Activated T-helper 2 cell treated with anti-CD3 and anti-CD28 coated beads, Interferon-gamma antibody, Interleukin-2, Interleukin-4, amounts not matched to agents 10 μg/mL and 5 μg/mL and 100 μg/mL, durations not matched to agents 14 hours and 24 hours and 36 hours (primary cell): ENCODE results near the gene SEPTIN3. TPM values are rescaled to one million over a fixed set of nuclear protein-coding genes. Genes with fewer than 3 reads are reported as not detected.

Experiments
- DNase-seq: peaks from one replicate; pipeline ENCODE4 v3.0.0; 2021; ENCODE audit warnings: low spot score
- H3K27ac Mint-ChIP-seq: one replicate; pipeline ENCODE4 v1.8.0; 2021; ENCODE audit warnings: mixed read lengths
- H3K27me3 Mint-ChIP-seq: one replicate; pipeline ENCODE4 v1.8.0; 2021; ENCODE audit warnings: low read depth, mixed read lengths
- H3K36me3 Mint-ChIP-seq: one replicate; pipeline ENCODE4 v1.8.0; 2021; ENCODE audit warnings: low read depth, mixed read lengths
- H3K4me1 Mint-ChIP-seq: one replicate; pipeline ENCODE4 v1.8.0; 2021; ENCODE audit warnings: low read depth, mixed read lengths
- H3K4me3 Mint-ChIP-seq: one replicate; pipeline ENCODE4 v1.8.0; 2021; ENCODE audit warnings: low read depth, mild to moderate bottlenecking, moderate library complexity, mixed read lengths
- H3K9me3 Mint-ChIP-seq: one replicate; pipeline ENCODE4 v1.8.0; 2021; ENCODE audit warnings: mixed read lengths
- intact Hi-C: fragments of 100-400 bp; cut with micrococcal nuclease; formaldehyde crosslinking; loops from one replicate; pipeline ENCODE4 v1.15.1; 2023
- total RNA-seq: library from RNA; stranded (reverse); gene quantifications from 2 replicates; pipeline ENCODE4 v1.2.3, GENCODE V29; 2022

Gene SEPTIN3, protein sequence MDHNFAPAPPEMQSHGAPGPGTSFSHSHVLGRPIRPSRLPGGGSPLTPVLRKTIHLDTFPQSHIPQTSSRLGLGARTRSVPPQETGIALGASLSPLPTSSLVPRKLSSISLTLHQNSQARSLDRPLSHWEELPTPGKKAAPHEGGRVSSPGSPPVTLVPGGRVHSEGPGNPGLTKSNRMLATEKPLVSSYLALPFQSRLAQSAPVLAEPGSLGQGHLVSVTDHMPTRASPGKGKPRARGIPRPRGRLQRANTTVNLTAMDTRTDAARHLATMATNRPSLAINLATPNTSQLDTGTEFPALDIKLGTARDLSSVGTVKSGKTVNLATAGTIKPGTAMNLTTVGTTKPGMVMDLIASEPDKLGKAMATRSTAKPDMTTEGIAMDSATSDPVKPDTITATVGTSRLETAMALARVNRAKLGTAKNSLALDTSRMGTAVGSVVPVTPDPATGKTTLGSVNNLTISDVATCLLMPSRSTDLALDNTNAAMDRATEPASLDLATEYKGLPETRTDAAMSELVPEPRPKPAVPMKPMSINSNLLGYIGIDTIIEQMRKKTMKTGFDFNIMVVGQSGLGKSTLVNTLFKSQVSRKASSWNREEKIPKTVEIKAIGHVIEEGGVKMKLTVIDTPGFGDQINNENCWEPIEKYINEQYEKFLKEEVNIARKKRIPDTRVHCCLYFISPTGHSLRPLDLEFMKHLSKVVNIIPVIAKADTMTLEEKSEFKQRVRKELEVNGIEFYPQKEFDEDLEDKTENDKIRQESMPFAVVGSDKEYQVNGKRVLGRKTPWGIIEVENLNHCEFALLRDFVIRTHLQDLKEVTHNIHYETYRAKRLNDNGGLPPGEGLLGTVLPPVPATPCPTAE
- total RNA-seq, result 7.1 and 8.5 TPM in 2 replicates

DNA sequence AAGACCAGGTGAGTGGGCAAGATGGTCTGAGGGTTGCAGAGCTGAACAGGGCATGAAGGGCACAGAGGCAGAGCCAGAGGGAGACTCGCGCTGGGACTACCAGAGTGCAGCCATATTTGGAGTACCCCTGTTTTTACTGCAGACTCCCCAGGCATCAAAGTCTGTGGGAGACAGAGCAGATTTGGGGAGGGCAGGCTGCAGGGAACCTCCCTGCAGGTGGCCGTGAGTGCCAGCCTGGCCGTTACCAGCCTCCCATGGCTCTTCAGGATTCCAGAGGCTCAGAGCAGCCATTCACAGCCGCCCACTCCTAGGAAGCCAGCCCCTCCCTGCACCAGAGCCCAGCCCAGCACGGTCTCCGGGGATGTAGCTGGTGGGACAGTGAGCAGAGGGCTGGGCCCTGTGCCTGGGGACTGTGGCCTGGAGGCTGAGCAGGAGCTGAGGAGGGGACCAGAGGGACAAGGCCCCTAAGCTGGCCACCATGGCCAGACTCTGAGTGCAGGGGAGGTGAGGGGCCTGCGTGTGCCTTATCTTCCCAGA lies at the start of gene SEPTIN3:
Gene SEPTIN3 (plus strand): TSS at position 334 of the 537 bp plus-strand sequence. CDS start 2,050 bp downstream, outside the sequence.
- H3K4me3 Mint-ChIP-seq, result no peak within 1 kb of the TSS
- H3K4me1 Mint-ChIP-seq, result peaks cover 6% of the 10 kb centered on the region

DNA sequence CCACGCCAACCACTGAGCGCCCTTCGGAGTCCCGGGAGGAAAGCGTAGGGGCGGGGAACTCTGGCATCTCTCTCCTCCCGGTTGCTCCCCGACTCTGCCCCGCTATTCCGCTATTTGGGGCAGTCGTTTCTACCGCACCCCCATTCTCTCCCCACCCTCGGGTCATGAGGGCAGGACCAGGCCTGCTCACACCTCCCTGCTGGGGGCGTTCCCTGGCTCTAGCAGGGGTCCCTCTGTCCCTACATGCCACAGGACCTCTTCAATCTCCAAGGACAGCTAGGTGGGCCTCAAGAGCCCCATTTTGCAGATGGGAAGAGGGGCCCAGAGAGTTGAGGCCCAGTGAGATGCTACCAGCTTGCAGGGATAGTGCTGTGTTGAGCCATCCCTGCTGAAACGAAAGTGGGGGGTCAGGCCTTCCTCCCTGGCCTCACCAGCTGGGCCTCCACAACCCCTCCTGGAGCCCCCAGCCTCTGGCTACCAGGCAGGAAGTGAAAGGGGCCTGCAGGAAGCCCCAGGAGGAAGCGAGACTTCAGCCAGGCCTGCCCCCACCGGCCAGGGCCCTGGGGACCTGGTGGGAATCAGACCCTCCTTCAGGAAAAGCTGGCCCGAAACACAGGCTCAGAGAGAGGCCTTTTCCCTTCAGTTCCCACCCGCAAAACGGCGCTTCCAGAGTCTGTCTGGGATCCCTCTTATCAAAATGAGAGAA lies 48.8 kb upstream of the SEPTIN3 start:
- Mint-ChIP-seq H3K36me3 (no peaks in the 10 kb centered on the region), H3K27me3 (peaks cover 23% of the 10 kb centered on the region), H3K4me3 (no peak overlapping the region), H3K27ac (no peak overlapping the region), H3K4me1 (peaks cover 9% of the 10 kb centered on the region), H3K9me3 (no peaks in the 10 kb centered on the region)
- no peak for DNase-seq
- intact Hi-C loops, result no loop called here

More for the DNA sequence above, at the start of gene SEPTIN3:
- Mint-ChIP-seq H3K9me3 (no peaks in the 10 kb centered on the region), H3K27ac (no peak within 1 kb of the TSS), H3K36me3 (no peaks in the 10 kb centered on the region), H3K27me3 (peaks cover 5% of the 10 kb centered on the region)
- DNase-seq, result no peak
- intact Hi-C loops, result no loop called here

DNA sequence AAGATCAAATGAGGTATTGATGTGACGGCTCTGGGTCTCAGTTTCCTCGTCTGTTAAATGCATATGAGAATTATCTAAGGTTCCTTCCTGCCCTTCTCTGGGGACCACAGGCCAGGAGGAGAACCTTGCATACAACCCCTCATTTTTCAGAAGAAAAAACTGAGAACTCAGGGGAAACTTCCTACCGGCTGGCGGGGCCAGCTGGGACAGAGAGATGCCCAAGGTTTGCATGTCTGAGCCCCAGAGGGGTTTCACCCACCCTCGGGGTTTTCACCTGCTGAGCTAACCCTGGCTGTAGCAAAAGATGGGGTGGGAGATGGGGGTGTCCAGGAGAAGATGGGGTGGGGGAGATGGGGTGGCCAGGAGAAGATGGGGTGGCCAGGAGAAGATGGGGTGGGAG lies 46.9 kb upstream of the SEPTIN3 start:
- Mint-ChIP-seq H3K27ac (no peak overlapping the region), H3K27me3 (peaks cover 14% of the 10 kb centered on the region), H3K36me3 (no peaks in the 10 kb centered on the region), H3K9me3 (no peaks in the 10 kb centered on the region), H3K4me1 (peaks cover 9% of the 10 kb centered on the region), H3K4me3 (no peak overlapping the region)
- no peak for DNase-seq
- intact Hi-C loops, result no loop called here

DNA sequence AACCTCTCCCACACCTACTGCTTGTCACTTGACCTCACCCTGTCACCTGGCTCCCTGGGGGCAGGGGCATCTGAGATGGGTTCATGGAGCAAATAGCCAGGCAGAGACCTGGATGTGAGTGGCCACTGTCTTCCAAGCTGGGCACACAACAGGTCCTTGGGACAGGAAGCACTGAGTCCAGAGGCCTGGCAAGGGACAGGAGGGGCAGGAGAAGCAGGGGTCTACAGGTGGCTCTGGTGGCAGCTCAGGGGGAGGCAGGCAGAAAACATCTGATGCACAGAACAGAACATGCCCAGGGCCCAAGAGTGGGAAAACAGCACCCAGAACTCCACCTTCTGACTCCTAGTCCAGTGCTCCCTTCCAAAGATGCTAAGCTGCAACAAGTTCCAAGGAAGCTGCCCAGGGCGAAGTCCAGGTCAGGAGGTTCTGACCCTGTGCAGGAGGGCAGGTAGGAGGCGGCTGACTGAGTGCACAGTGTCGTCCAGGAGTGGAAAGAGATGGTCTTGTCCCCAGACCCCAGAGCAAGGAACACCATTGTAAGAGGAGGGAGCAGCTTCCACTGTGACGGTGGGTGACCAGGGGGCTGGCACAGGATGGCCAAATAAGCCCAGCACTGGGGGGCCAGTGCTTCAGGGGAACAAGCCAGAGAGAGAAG lies 46.2 kb upstream of the SEPTIN3 start:
- peaks cover 19% of the 10 kb centered on the region for H3K27me3 Mint-ChIP-seq

DNA sequence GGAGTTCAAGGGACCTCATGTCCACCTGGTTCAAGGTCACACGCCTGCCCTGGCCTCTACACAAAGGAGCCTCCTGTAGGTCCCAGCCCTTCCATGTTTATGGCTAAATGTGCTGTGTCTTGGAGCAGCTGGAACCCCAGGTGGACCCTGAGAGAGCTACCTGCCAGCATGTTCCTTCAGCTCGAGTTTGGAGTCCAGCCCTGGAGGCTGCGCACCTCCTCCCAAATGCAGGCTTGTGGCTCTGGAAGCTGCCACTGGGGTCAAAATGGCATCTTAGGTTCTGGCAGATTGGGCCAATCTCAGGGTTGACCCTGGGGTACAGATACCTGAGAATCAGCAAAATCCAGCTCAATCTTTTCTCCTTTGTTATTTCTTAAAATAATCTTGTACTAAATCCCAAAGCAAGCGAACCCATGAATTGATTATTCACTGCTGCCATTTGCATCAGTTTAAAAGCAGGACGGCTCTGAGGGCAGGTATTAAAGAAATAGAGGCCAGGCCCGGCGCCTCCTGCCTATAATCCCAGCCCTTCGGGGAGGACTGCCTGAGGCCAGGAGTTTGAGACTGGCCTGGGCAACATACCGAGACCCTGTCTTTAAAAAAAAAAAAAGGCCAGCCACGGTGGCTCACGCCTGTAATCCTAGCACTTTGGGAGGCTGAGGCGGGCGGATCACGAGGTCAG lies 45.5 kb upstream of the SEPTIN3 start:
- no peak overlapping the region for H3K4me3 Mint-ChIP-seq

More for the DNA sequence above, 46.2 kb upstream of the SEPTIN3 start:
- Mint-ChIP-seq H3K27ac (no peak overlapping the region), H3K36me3 (no peaks in the 10 kb centered on the region), H3K4me3 (no peak overlapping the region), H3K4me1 (peaks cover 12% of the 10 kb centered on the region), H3K9me3 (no peaks in the 10 kb centered on the region)
- intact Hi-C loops, result no loop called here
- no peak for DNase-seq

DNA sequence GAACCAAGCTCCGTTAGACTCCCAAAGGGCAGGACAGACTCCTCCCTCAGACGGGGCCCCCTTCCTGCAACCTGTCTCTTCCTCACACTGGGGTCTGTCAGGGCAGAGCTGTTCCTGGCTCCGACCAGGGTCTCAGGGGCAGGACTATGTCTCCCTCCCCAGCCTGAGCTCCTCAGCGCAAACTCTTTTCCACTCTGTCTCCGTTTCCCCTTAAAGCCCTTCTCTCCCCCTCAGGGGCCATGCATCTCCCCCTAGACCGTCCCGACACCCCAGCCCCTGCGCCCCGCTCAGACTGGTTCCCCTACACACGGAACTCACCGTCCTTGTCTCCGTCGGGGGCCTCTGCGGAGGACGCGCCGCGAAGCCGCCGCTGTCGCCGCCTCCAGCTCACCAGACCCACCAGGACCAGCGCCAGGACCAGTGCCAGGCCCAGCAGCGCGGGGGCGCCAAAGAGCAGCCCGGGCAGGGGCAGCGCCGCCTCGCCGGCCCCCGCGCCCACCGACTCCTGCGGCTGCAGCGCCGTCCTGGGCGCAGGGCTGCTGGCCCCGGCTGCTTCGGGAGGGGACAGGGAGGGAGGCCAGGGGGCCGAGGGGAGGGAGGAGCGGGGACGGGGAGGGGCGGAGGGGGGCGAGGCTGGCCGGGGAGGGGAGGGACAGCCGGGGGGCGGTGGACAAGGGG lies 43.3 kb upstream of the SEPTIN3 start:
- intact Hi-C loops, result loop anchor here (2.0 kb wide), 1 partner anchor 15 kb away; no protein-coding TSS in a partner anchor
- Mint-ChIP-seq H3K36me3 (no peaks in the 10 kb centered on the region), H3K27me3 (peaks cover 20% of the 10 kb centered on the region), H3K9me3 (no peaks in the 10 kb centered on the region), H3K4me1 (peaks cover 11% of the 10 kb centered on the region), H3K27ac (no peak overlapping the region), H3K4me3 (peak overlapping the region; percentile 67)
- DNase-seq, result peak; percentile 68

More for the DNA sequence above, 45.5 kb upstream of the SEPTIN3 start:
- Mint-ChIP-seq H3K27ac (no peak overlapping the region), H3K9me3 (no peaks in the 10 kb centered on the region), H3K27me3 (peaks cover 20% of the 10 kb centered on the region), H3K4me1 (peaks cover 11% of the 10 kb centered on the region), H3K36me3 (no peaks in the 10 kb centered on the region)
- intact Hi-C loops, result no loop called here
- no peak for DNase-seq

DNA sequence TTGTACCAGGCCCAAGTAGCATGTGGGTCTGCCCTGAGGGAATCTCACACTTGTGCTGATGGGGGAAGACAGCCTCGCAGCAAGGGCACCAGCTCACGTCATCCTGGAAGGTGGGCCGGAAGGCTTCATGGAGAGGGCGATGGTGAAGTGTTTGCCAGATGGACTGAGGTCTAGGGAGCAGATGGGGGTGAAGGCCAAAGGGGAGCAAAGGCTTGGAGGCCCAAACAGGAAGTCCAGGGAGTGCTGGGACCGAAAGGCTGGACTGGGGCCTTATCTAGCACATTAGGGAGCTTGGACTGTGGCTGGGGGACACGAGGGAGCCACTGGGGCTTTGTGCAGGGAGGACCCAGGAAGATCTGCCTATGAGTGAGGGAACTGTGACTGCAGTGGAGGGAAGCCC lies 41.4 kb upstream of the SEPTIN3 start:
- peak overlapping the region; percentile 10 for H3K4me3 Mint-ChIP-seq
- no peak for DNase-seq
- H3K27ac Mint-ChIP-seq, result no peak overlapping the region
- H3K4me1 Mint-ChIP-seq, result peaks cover 11% of the 10 kb centered on the region
- H3K27me3 Mint-ChIP-seq, result peaks cover 20% of the 10 kb centered on the region
- H3K36me3 Mint-ChIP-seq, result no peaks in the 10 kb centered on the region
- intact Hi-C loops, result loop anchor here (2.0 kb wide), 1 partner anchor 13 kb away; no protein-coding TSS in a partner anchor
- no peaks in the 10 kb centered on the region for H3K9me3 Mint-ChIP-seq

DNA sequence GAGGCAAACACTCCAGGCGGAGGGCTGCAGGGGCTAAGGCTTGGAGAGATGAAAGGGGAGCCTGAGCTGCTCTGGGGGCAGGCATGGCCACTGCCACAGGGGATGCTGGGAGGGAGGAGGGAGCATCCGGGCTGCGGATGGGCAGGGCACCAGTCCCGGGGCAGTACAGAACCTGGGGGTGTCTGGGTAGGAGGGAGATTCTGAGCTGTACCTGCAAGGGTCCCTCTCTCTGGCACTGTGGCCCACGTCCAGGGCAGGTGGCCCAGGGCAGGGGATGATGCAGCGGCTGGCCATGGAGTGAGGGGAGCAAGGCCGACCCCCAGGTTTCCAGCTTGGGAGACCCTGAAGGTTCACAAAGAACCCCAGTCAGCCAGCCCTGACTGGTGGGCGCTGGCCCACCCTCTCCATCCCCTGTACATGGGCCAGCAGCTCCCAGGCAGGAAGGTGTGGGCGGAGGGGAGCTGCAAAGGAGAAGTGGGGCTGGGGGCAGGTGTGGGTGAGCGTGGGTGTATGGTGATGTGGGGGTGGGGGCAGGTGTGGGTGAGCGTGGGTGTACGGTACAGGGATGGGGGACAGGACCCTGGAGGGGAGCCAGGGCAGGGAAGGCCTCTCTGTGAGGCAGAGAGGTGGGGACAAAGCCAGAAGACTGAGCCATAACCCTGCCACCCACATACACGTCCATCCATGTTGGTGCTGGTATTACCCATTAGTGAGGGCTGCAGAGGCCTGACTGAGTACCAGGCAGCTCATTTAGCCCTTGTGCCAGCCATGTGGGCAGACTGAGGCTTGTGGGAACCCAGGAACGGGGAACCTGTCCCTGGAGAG lies 40.4 kb upstream of the SEPTIN3 start:
- no peak overlapping the region for H3K27ac Mint-ChIP-seq
- peaks cover 11% of the 10 kb centered on the region for H3K4me1 Mint-ChIP-seq
- no peaks in the 10 kb centered on the region for H3K36me3 Mint-ChIP-seq
- intact Hi-C loops, result no loop called here
- no peak overlapping the region for H3K4me3 Mint-ChIP-seq
- DNase-seq, result no peak
- H3K27me3 Mint-ChIP-seq, result peaks cover 20% of the 10 kb centered on the region
- no peaks in the 10 kb centered on the region for H3K9me3 Mint-ChIP-seq

DNA sequence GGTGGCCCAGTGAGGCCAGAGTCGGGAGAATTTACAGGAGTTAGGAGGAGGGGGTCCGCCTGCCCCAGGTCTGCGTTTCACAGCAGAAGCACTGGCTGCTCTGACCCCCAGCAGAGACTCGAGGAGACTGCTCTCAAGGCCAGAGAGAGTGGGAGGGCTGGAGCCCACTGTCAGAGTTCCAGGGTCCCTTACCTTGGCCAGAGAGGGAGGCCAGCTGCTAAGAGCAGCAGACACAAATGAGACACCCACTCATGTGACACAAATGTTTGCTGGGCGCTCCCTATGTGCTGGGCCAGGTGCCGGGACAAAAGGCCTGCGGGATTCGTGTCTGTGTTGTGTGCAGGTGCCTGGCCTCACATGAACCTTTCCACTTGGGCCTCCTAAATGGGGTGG lies 39.8 kb upstream of the SEPTIN3 start:
- H3K27ac Mint-ChIP-seq, result no peak overlapping the region
- peaks cover 20% of the 10 kb centered on the region for H3K27me3 Mint-ChIP-seq
- no peaks in the 10 kb centered on the region for H3K36me3 Mint-ChIP-seq
- no peak overlapping the region for H3K4me3 Mint-ChIP-seq
- DNase-seq, result no peak
- intact Hi-C loops, result no loop called here
- peaks cover 11% of the 10 kb centered on the region for H3K4me1 Mint-ChIP-seq
- H3K9me3 Mint-ChIP-seq, result no peaks in the 10 kb centered on the region

DNA sequence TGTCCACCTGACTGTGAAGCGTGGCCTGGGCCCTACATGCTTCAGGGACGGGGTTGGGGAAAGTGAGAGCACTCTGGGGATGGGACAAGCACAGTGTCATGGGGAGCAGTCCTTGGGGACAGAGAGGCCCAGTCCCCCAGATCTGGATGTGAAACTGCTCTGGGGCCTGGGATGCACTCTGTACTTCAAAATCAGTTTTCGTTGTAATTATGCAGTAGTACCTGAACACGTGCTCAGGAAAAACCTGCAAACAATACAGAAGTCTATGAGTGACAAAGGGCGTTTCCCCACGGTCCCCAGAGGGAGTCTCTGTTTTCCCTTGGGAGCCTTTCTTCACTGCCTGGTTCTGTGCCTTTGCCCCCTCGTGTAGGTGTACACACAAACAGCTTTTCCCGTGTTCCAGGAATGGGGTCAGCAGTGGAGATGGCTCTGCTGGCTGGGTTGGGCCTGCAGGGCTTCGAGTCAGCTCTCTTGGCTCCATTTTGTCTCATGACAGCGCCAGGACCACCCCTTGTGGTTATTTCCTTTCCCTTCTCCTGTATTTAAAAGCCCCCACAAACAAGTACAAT lies 37.5 kb upstream of the SEPTIN3 start:
- intact Hi-C loops, result no loop called here
- Mint-ChIP-seq H3K36me3 (peaks cover 4% of the 10 kb centered on the region), H3K4me1 (peaks cover 12% of the 10 kb centered on the region), H3K27ac (no peak overlapping the region), H3K9me3 (no peaks in the 10 kb centered on the region), H3K27me3 (peaks cover 11% of the 10 kb centered on the region), H3K4me3 (no peak overlapping the region)
- DNase-seq, result no peak
